WTC11 (cell line): ENCODE measurements around the gene PCGF2. TPM values are rescaled to one million over a fixed set of nuclear protein-coding genes. Genes with fewer than 3 reads are reported as not detected.

Source experiments
- ATAC-seq: fragments of 200-7000 bp; cut with Tn5 transposase; 2 replicates; pipeline ENCODE4 v1.10.0; 2021; ENCODE audit warnings: mild to moderate bottlenecking, moderate library complexity
- CTCF ChIA-PET: fragments of 300-600 bp; sonication (Branson Sonifier 250); formaldehyde crosslinking; loops from one replicate; lab custom pipeline; 2021; ENCODE audit warnings: antibody characterized with exemption; lab: Charles Lee
- POLR2A ChIA-PET: fragments of 350-600 bp; sonication (Branson Sonifier 250); formaldehyde crosslinking; loops from one replicate; lab custom pipeline; 2021; ENCODE audit warnings: antibody characterized with exemption; lab: Charles Lee
- DNase-seq: peaks from one replicate; pipeline ENCODE4 v3.0.0; 2021; ENCODE audit warnings: low spot score
- H3K27ac Mint-ChIP-seq: 2 replicates; pipeline ENCODE4 v1.8.0; 2021; ENCODE audit warnings: mixed read lengths
- H3K27me3 Mint-ChIP-seq: 2 replicates; pipeline ENCODE4 v1.8.0; 2021; ENCODE audit warnings: low read depth, mild to moderate bottlenecking, moderate library complexity, mixed read lengths
- H3K36me3 Mint-ChIP-seq: 2 replicates; pipeline ENCODE4 v1.8.0; 2021; ENCODE audit warnings: mixed read lengths
- H3K4me1 Mint-ChIP-seq: 2 replicates; pipeline ENCODE4 v1.8.0; 2022; ENCODE audit warnings: mixed read lengths
- H3K4me3 Mint-ChIP-seq: 2 replicates; pipeline ENCODE4 v1.8.0; 2021; ENCODE audit warnings: mild to moderate bottlenecking, moderate library complexity, mixed read lengths
- H3K9me3 Mint-ChIP-seq: 2 replicates; pipeline ENCODE4 v1.8.0; 2021; ENCODE audit warnings: mixed read lengths
- AR ChIP-seq: fragments of 250-450 bp; sonication (Bioruptor Pico); IDR thresholded peaks from 2 replicates; pipeline ENCODE4 v1.9.0; 2021; ENCODE audit warnings: mild to moderate bottlenecking
- CDX4 ChIP-seq: fragments of 250-450 bp; sonication (Bioruptor Pico); IDR thresholded peaks from 2 replicates; pipeline ENCODE4 v1.9.0; 2021; ENCODE audit warnings: moderate library complexity, mild to moderate bottlenecking, inconsistent platforms, borderline replicate concordance
- ELF4 ChIP-seq: sonication (generic); formaldehyde crosslinking; IDR thresholded peaks from 2 replicates; pipeline ENCODE4 v1.8.1; 2022; ENCODE audit warnings: low read depth, mild to moderate bottlenecking, moderate library complexity, missing genetic modification reagents
- ERG ChIP-seq: fragments of 250-450 bp; sonication (Bioruptor Pico); IDR thresholded peaks from 2 replicates; pipeline ENCODE4 v1.8.0; 2021; ENCODE audit warnings: mild to moderate bottlenecking
- FOXK1 ChIP-seq: sonication (generic); formaldehyde crosslinking; IDR thresholded peaks from 2 replicates; pipeline ENCODE4 v1.8.0; 2022; ENCODE audit warnings: mild to moderate bottlenecking, moderate library complexity, missing genetic modification reagents
- NR3C1 ChIP-seq: sonication (generic); formaldehyde crosslinking; conservative IDR thresholded peaks from 2 replicates; pipeline ENCODE4 v1.8.1; 2023; ENCODE audit warnings: low read depth, mild to moderate bottlenecking, missing genetic modification reagents
- RELA ChIP-seq: sonication (generic); formaldehyde crosslinking; IDR thresholded peaks from 2 replicates; pipeline ENCODE4 v1.8.1; 2022; ENCODE audit warnings: missing genetic modification reagents, mild to moderate bottlenecking, borderline replicate concordance
- RORB ChIP-seq: fragments of 250-450 bp; sonication (Bioruptor Pico); IDR thresholded peaks from 2 replicates; pipeline ENCODE4 v1.9.0; 2021; ENCODE audit warnings: mild to moderate bottlenecking
- ZNF232 ChIP-seq: sonication (generic); formaldehyde crosslinking; IDR thresholded peaks from 2 replicates; pipeline ENCODE4 v1.8.0; 2022; ENCODE audit warnings: mild to moderate bottlenecking, missing genetic modification reagents
- ZNF512 ChIP-seq: sonication (generic); formaldehyde crosslinking; IDR thresholded peaks from 2 replicates; pipeline ENCODE4 v1.8.1; 2022; ENCODE audit warnings: missing genetic modification reagents, borderline replicate concordance
- total RNA-seq: library from RNA; stranded (reverse); gene quantifications from 3 replicates; pipeline ENCODE4 v1.2.3, GENCODE V29; 2021
- TF ChIP-seq, protein P1 (sequence below): fragments of 250-450 bp; sonication (Bioruptor Pico); IDR thresholded peaks from 2 replicates; pipeline ENCODE4 v2.1.2; 2022; ENCODE audit warnings: mild to moderate bottlenecking, moderate library complexity
- TF ChIP-seq, protein P2 (sequence below): fragments of 250-450 bp; sonication (Bioruptor Pico); IDR thresholded peaks from 2 replicates; pipeline ENCODE4 v1.9.0; 2021; ENCODE audit warnings: mild to moderate bottlenecking

Gene PCGF2
- total RNA-seq, 1 experiment from 2014 or later = 104 TPM

GRCh38 chr17:38712593-38712992, 35.5 kb downstream of the PCGF2 start (continued):
- TF ChIP-seq ERG = no peak
- TF ChIP-seq RORB (CRISPR knock-in tag) = no peak
- TF ChIP-seq ELF4 (CRISPR knock-in tag) = no peak

DNA sequence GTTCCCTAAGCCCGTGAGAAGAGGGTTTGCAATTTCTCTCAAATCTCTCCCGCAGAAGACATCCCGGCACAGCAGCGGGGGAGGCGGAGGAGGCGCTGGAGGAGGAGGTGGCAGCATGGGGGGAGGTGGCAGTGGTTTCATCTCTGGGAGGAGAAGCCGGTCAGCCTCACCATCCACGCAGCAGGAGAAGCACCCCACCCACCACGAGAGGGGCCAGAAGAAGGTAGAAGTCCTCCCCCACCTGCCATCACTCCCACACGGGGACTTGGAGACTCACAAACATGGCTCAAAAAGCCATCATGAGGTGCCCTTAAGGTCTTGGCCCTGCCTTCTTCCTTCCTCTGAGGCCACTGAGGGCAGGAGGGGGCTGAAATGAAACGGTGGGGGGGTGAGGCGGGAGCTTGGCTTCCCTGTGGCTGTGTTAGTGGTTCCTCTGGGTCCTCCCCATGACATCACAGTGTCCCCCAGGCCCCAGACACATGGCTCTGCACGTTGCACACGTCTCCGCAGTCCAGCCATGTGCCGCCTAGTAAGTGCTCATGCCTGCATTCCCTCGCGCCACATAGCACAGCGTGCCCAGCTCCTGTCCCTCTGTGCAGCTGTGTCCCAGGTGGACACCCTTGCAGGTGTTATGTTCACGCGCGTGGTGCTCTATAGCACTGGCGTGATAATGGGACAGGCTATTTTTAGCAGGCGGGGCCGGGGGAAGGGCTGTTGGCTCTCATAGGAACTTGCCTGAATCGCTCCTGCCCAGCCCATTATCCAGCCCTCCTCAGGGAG, 36.2 kb downstream of the PCGF2 start:
- H3K4me3 Mint-ChIP-seq = no peak overlapping the region
- TF ChIP-seq, protein P1, sequence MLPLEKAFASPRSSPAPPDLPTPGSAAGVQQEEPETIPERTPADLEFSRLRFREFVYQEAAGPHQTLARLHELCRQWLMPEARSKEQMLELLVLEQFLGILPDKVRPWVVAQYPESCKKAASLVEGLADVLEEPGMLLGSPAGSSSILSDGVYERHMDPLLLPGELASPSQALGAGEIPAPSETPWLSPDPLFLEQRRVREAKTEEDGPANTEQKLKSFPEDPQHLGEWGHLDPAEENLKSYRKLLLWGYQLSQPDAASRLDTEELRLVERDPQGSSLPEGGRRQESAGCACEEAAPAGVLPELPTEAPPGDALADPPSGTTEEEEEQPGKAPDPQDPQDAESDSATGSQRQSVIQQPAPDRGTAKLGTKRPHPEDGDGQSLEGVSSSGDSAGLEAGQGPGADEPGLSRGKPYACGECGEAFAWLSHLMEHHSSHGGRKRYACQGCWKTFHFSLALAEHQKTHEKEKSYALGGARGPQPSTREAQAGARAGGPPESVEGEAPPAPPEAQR (CRISPR knock-in tag) = no peak
- TF ChIP-seq ZNF232 = no peak
- no peak for TF ChIP-seq AR (CRISPR knock-in tag)
- no peak for TF ChIP-seq CDX4 (CRISPR knock-in tag)
- TF ChIP-seq ERG = no peak
- no peak for TF ChIP-seq NR3C1 (CRISPR knock-in tag)
- TF ChIP-seq FOXK1 (CRISPR knock-in tag) = no peak
- no peak for TF ChIP-seq ZNF512 (CRISPR knock-in tag)
- TF ChIP-seq RELA (CRISPR knock-in tag) = no peak
- TF ChIP-seq, all 79 proteins: peak for 0
- DNase-seq (no peak), ATAC-seq (no peak)
- H3K27ac Mint-ChIP-seq = no peak overlapping the region
- H3K36me3 Mint-ChIP-seq = 0 out of 2 replicates have a peak, but pooled peaks cover 3% of the 10 kb centered on the region
- ChIA-PET POLR2A (no interaction called here), CTCF (interaction anchor here (2.4 kb wide), 1 partner anchor 23 kb away, joined by 13 read pairs; no protein-coding TSS in a partner anchor)
- no peaks in the 10 kb centered on the region for H3K9me3 Mint-ChIP-seq
- peaks cover 30% of the 10 kb centered on the region for H3K27me3 Mint-ChIP-seq
- peaks cover 58% of the 10 kb centered on the region for H3K4me1 Mint-ChIP-seq

GRCh38 chr17:38710985-38711384, 37.2 kb downstream of the PCGF2 start:
- Mint-ChIP-seq H3K27ac (no peak overlapping the region), H3K27me3 (peaks cover 40% of the 10 kb centered on the region), H3K9me3 (no peaks in the 10 kb centered on the region), H3K4me1 (peaks cover 60% of the 10 kb centered on the region), H3K36me3 (0 out of 2 replicates have a peak, but pooled peaks cover 3% of the 10 kb centered on the region), H3K4me3 (no peak overlapping the region)
- TF ChIP-seq, protein P2, sequence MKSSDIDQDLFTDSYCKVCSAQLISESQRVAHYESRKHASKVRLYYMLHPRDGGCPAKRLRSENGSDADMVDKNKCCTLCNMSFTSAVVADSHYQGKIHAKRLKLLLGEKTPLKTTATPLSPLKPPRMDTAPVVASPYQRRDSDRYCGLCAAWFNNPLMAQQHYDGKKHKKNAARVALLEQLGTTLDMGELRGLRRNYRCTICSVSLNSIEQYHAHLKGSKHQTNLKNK (CRISPR knock-in tag) = no peak
- POLR2A ChIA-PET = no interaction called here
- CTCF ChIA-PET = interaction anchor here (1.0 to 2.4 kb wide), 6 partner anchors 8 to 147 kb away, joined by 3 to 13 read pairs (median 4); no protein-coding TSS in a partner anchor
- DNase-seq (no peak), ATAC-seq (no peak)
